HG02840 (cell line): ENCODE data around the gene TRAK2.
"Not testable (repeated sequence)": the region's sequence is repeated elsewhere in the genome, so short reads cannot be mapped to it uniquely, and the experiment has no call there.

ENCODE experiments used
- ATAC-seq: cut with Tn5 transposase; IDR thresholded peaks from one replicate; pipeline ENCODE4 v1.9.1; 2021; ENCODE audit warnings: mild to moderate bottlenecking, moderate library complexity, moderate number of reproducible peaks; ENCODE audit not compliant: unreplicated experiment, low FRiP score

The TRAK2 gene

GRCh38 chr2:201451292-201452057, at the start of gene TRAK2, which contains the start of gene STRADB:
TSS of gene TRAK2 (minus strand) at chr2:201451458. CDS start at chr2:201420507, 30,951 bp downstream.
TSS of gene STRADB (plus strand) at chr2:201451740. CDS start at chr2:201454841, 3,101 bp downstream.
- peak; percentile 98 for ATAC-seq

- ATAC-seq = no peak
Measured at GRCh38 chr2:201500534-201500933, 49.3 kb upstream of the TRAK2 start.

GRCh38 chr2:201496785-201497184, 45.5 kb upstream of the TRAK2 start:
- ATAC-seq = no peak

- no peak for ATAC-seq
Measured at GRCh38 chr2:201490291-201490690, 39.0 kb upstream of the TRAK2 start.

GRCh38 chr2:201484805-201485204, 33.5 kb upstream of the TRAK2 start:
- no peak for ATAC-seq

- not testable (repeated sequence) for ATAC-seq
Measured at GRCh38 chr2:201483758-201484157, 32.5 kb upstream of the TRAK2 start.

- ATAC-seq = no peak
Measured at GRCh38 chr2:201483342-201483741, 32.1 kb upstream of the TRAK2 start.

- ATAC-seq = no peak
Measured at GRCh38 chr2:201482543-201482942, 31.3 kb upstream of the TRAK2 start.

GRCh38 chr2:201472411-201472810, 21.2 kb upstream of the TRAK2 start:
- no peak for ATAC-seq

- no peak for ATAC-seq
Measured at GRCh38 chr2:201471732-201472393, 20.6 kb upstream of the TRAK2 start.

GRCh38 chr2:201470821-201471731, 19.8 kb upstream of the TRAK2 start:
- ATAC-seq = no peak

GRCh38 chr2:201467666-201468065, 16.4 kb upstream of the TRAK2 start:
- no peak for ATAC-seq

- ATAC-seq = no peak
Measured at GRCh38 chr2:201466050-201466675, 14.9 kb upstream of the TRAK2 start.

- no peak for ATAC-seq
Measured at GRCh38 chr2:201465524-201465971, 14.3 kb upstream of the TRAK2 start.

- ATAC-seq = no peak
Measured at GRCh38 chr2:201464547-201464946, 13.3 kb upstream of the TRAK2 start.

- ATAC-seq = no peak
Measured at GRCh38 chr2:201460532-201460931, 9.3 kb upstream of the TRAK2 start.

- no peak for ATAC-seq
Measured at GRCh38 chr2:201458381-201458780, 7.1 kb upstream of the TRAK2 start.

GRCh38 chr2:201452922-201453643, 1.8 kb upstream of the TRAK2 start:
- ATAC-seq = no peak

GRCh38 chr2:201452058-201452921, 1.0 kb upstream of the TRAK2 start:
- peak; percentile 27 for ATAC-seq
